DMS 273 treated with DMSO at 0.1 percent for 48 hours (cell line): ENCODE data around the gene PACRG.
A peak's percentile ranks its signal among the peaks of the same experiment; 100 is the strongest.
"Not testable (repeated sequence)": the region's sequence is repeated elsewhere in the genome, so short reads cannot be mapped to it uniquely, and the experiment has no call there.

Experiments used
- DNase-seq: peaks from one replicate; lab custom pipeline; 2025; lab: John Stamatoyannopoulos, UW

Gene PACRG

GRCh38 chr6:162941128-162941527 is 213.4 kb downstream of the PACRG start:
- no peak for DNase-seq

- DNase-seq = no peak
Observed at GRCh38 chr6:162942866-162943265, 215.1 kb downstream of the PACRG start.

GRCh38 chr6:162943369-162943768 is 215.6 kb downstream of the PACRG start:
- no peak for DNase-seq

- no peak for DNase-seq
Observed at GRCh38 chr6:162951164-162951743, 223.5 kb downstream of the PACRG start.

GRCh38 chr6:162952423-162952822 is 224.6 kb downstream of the PACRG start:
- DNase-seq = no peak

GRCh38 chr6:162957062-162957461 is 229.3 kb downstream of the PACRG start:
- DNase-seq = no peak

GRCh38 chr6:162960679-162961457 is 233.1 kb downstream of the PACRG start:
- DNase-seq = no peak

- no peak for DNase-seq
Observed at GRCh38 chr6:162962093-162962492, 234.3 kb downstream of the PACRG start.

GRCh38 chr6:162963861-162964260 is 236.1 kb downstream of the PACRG start:
- DNase-seq = no peak

- peak; percentile 17 for DNase-seq
Observed at GRCh38 chr6:162964488-162965140, 236.8 kb downstream of the PACRG start.

- no peak for DNase-seq
Observed at GRCh38 chr6:162965366-162965765, 237.6 kb downstream of the PACRG start.

- DNase-seq = no peak
Observed at GRCh38 chr6:162970246-162970645, 242.5 kb downstream of the PACRG start.

- DNase-seq = no peak
Observed at GRCh38 chr6:162971356-162971755, 243.6 kb downstream of the PACRG start.

GRCh38 chr6:162973151-162973872 is 245.5 kb downstream of the PACRG start:
- DNase-seq = peak; percentile 67

- peak; percentile 71 for DNase-seq
Observed at GRCh38 chr6:162973980-162974379, 246.2 kb downstream of the PACRG start.

- no peak for DNase-seq
Observed at GRCh38 chr6:162974685-162975084, 246.9 kb downstream of the PACRG start.

GRCh38 chr6:162976141-162976540 is 248.4 kb downstream of the PACRG start:
- DNase-seq = no peak

GRCh38 chr6:162983234-162983633 is 255.5 kb downstream of the PACRG start:
- not testable (repeated sequence) for DNase-seq

GRCh38 chr6:162998777-162999176 is 271.0 kb downstream of the PACRG start:
- DNase-seq = no peak

- DNase-seq = no peak
Observed at GRCh38 chr6:162999575-163000285, 272.0 kb downstream of the PACRG start.

- DNase-seq = no peak
Observed at GRCh38 chr6:163001330-163001729, 273.6 kb downstream of the PACRG start.

- DNase-seq = no peak
Observed at GRCh38 chr6:163008186-163008585, 280.4 kb downstream of the PACRG start.
